ENCODE data around the gene HYKK.

The HYKK gene

DNA sequence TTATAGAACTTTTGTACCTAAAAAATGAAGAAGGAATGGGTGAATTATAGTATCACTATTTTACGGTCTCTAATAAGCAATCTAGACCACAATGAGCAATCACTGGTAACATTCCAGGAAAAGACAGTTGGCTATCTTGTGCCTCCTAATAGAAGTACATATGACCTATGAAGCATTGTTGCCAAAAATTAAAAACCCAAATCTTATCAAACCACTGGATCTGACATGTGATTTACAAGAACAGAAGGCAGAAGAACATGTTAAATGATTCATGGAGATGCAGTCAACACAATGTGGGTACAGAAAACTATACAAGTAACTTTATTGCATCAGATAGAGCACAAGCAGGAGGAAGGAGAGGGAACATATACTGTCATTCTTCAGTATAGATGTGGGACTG is 14.5 kb upstream of the HYKK start:
- H3K27me3 ChIP-seq (ENCODE audit: insufficient read depth, poor library complexity, severe bottlenecking), result no peaks in the 10 kb centered on the region
- TF ChIP-seq POLR2AphosphoS5 (IDR thresholded peaks at IDR 0.05; ENCODE audit: low read depth) (no peak), GABPA (IDR thresholded peaks at IDR 0.05; ENCODE audit: low read depth) (no peak), SPI1 (IDR thresholded peaks at IDR 0.05; ENCODE audit: borderline replicate concordance, low read depth) (no peak), CTCF (IDR thresholded peaks at IDR 0.05; ENCODE audit: insufficient read depth, low read length) (no peak)
- TF ChIP-seq, protein P1, sequence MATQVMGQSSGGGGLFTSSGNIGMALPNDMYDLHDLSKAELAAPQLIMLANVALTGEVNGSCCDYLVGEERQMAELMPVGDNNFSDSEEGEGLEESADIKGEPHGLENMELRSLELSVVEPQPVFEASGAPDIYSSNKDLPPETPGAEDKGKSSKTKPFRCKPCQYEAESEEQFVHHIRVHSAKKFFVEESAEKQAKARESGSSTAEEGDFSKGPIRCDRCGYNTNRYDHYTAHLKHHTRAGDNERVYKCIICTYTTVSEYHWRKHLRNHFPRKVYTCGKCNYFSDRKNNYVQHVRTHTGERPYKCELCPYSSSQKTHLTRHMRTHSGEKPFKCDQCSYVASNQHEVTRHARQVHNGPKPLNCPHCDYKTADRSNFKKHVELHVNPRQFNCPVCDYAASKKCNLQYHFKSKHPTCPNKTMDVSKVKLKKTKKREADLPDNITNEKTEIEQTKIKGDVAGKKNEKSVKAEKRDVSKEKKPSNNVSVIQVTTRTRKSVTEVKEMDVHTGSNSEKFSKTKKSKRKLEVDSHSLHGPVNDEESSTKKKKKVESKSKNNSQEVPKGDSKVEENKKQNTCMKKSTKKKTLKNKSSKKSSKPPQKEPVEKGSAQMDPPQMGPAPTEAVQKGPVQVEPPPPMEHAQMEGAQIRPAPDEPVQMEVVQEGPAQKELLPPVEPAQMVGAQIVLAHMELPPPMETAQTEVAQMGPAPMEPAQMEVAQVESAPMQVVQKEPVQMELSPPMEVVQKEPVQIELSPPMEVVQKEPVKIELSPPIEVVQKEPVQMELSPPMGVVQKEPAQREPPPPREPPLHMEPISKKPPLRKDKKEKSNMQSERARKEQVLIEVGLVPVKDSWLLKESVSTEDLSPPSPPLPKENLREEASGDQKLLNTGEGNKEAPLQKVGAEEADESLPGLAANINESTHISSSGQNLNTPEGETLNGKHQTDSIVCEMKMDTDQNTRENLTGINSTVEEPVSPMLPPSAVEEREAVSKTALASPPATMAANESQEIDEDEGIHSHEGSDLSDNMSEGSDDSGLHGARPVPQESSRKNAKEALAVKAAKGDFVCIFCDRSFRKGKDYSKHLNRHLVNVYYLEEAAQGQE (IDR thresholded peaks at IDR 0.05; ENCODE audit: insufficient replicate concordance, low read depth), result no peak
- no peak overlapping the region for H3K4me3 ChIP-seq (replicated peaks; ENCODE audit: insufficient read depth, low read length)
- no peak overlapping the region for H3K27ac ChIP-seq (replicated peaks)
- DNase-seq (ENCODE audit: low read depth in 1 of 2, low spot score in 1 of 2), result no peak

- no peak for DNase-seq (ENCODE audit: low read depth in 1 of 2, low spot score in 1 of 2)
- Histone ChIP-seq H3K4me3 (replicated peaks; ENCODE audit: insufficient read depth, low read length) (no peak overlapping the region), H3K27ac (replicated peaks) (no peak overlapping the region), H3K27me3 (ENCODE audit: insufficient read depth, poor library complexity, severe bottlenecking) (peaks cover 10% of the 10 kb centered on the region)
- no peak for TF ChIP-seq SPI1 (IDR thresholded peaks at IDR 0.05; ENCODE audit: borderline replicate concordance, low read depth)
- TF ChIP-seq, protein P1 (IDR thresholded peaks at IDR 0.05; ENCODE audit: insufficient replicate concordance, low read depth), result no peak
- TF ChIP-seq CTCF (IDR thresholded peaks at IDR 0.05; ENCODE audit: insufficient read depth, low read length), result no peak
- no peak for TF ChIP-seq GABPA (IDR thresholded peaks at IDR 0.05; ENCODE audit: low read depth)
- no peak for TF ChIP-seq POLR2AphosphoS5 (IDR thresholded peaks at IDR 0.05; ENCODE audit: low read depth)
Measured at GRCh38 chr15:78501857-78502256, 5.5 kb upstream of the HYKK start.

DNA sequence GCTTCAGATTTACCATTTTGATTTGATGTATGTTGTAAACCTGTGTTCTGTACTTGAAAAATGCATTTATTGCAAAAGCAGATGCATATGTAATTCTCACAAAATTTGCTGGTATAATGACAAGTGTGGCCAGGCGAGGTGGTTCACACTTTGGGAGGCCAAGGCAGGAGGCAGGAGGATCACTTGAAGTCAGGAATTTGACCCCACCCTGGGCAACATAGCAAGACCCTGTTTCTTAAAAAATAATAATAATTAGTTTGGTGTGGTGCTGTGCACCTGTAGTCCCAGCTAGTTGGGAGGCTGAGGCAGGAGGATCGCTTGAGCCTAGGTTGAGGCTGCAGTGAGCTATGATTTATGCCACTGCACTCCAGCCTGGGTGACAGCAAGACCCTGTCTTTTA is 4.7 kb upstream of the HYKK start:
- no peak for DNase-seq (ENCODE audit: low read depth in 1 of 2, low spot score in 1 of 2)
- TF ChIP-seq SPI1 (IDR thresholded peaks at IDR 0.05; ENCODE audit: borderline replicate concordance, low read depth), result no peak
- TF ChIP-seq CTCF (IDR thresholded peaks at IDR 0.05; ENCODE audit: insufficient read depth, low read length), result no peak
- TF ChIP-seq, protein P1 (IDR thresholded peaks at IDR 0.05; ENCODE audit: insufficient replicate concordance, low read depth), result no peak
- no peak for TF ChIP-seq POLR2AphosphoS5 (IDR thresholded peaks at IDR 0.05; ENCODE audit: low read depth)
- no peak for TF ChIP-seq GABPA (IDR thresholded peaks at IDR 0.05; ENCODE audit: low read depth)
- H3K27ac ChIP-seq (replicated peaks), result no peak overlapping the region

More for the DNA sequence above, 4.7 kb upstream of the HYKK start:
- no peak overlapping the region for H3K4me3 ChIP-seq (replicated peaks; ENCODE audit: insufficient read depth, low read length)
- H3K27me3 ChIP-seq (ENCODE audit: insufficient read depth, poor library complexity, severe bottlenecking), result peaks cover 15% of the 10 kb centered on the region
